SHP77 (cell line): Measurements from ENCODE around the gene TGM2.
A peak's percentile ranks its signal among the peaks of the same experiment; 100 is the strongest.

Experiments used
- DNase-seq, 2 experiments: peaks; one replicate each; lab custom pipeline; 2025; lab: John Stamatoyannopoulos, UW

TGM2 gene

GRCh38 chr20:38144598-38144973, 20.5 kb downstream of the TGM2 start:
- DNase-seq, result no peak

- peak in 1 of 2 experiments; percentile 28 for DNase-seq
Observed at GRCh38 chr20:38143646-38144554, 21.2 kb downstream of the TGM2 start.

GRCh38 chr20:38143238-38143645, 21.8 kb downstream of the TGM2 start:
- DNase-seq, result peak in 1 of 2 experiments; percentile 42

DNA sequence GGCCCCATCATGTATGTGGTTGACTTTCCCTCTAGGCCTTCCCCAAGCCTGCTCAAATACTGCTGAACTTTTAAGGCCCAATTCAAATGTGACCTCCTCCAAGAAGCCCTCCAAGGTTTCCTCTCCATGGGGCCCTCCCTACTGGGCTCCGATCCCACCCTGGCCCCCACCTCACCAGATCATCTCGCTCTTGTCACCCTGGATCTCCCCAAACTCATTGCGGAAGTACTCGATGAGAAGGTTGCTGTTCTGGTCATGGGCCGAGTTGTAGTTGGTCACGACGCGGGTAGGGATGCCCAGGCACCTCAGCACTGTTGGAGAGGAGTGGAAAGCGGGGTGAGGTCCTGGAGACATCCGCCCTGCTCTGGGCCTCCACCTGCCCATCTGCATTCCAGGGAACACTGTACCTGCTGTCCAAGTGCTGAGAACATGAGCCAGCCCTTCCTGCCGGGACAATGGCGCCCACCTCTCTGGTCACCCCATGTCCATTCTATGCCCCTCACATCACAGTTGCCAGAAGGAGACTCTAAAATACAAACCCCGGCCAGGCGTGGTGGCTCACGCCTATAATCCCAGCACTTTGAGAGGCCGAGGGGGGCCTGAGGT, 23.1 kb downstream of the TGM2 start:
- DNase-seq, result no peak

DNA sequence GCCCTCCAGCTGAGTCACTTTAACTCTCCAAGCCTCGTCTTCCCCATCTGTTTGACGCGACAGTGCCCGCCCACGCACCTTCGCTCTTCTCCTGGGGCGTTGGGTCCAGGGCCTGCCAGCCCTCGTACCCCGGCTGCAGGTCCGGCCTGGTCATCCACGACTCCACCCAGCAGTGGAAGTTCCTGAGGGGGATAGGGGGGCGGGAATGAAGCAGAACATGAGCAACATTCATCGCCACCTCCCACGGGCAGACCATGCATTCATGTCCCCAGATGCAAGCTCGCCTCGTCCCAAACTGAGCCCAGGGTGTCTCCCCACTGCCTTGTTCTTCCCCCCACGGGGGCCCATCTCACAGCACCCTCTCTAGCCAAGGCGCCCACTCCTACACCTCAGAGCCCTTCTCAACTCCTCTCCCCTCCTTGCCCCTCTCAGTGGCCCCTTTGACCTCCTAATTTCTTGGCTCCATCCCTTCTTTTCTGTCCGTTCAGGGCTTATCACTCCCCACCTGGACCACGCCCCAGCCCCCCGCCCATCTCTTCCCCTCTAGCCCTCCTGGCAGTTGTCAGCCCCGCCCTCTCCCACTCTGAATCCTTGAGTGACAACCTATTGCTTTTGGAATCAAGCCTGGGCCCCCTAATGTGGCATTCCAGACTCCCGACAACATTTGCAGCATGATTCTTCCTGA, 23.7 kb downstream of the TGM2 start:
- DNase-seq, result no peak

DNA sequence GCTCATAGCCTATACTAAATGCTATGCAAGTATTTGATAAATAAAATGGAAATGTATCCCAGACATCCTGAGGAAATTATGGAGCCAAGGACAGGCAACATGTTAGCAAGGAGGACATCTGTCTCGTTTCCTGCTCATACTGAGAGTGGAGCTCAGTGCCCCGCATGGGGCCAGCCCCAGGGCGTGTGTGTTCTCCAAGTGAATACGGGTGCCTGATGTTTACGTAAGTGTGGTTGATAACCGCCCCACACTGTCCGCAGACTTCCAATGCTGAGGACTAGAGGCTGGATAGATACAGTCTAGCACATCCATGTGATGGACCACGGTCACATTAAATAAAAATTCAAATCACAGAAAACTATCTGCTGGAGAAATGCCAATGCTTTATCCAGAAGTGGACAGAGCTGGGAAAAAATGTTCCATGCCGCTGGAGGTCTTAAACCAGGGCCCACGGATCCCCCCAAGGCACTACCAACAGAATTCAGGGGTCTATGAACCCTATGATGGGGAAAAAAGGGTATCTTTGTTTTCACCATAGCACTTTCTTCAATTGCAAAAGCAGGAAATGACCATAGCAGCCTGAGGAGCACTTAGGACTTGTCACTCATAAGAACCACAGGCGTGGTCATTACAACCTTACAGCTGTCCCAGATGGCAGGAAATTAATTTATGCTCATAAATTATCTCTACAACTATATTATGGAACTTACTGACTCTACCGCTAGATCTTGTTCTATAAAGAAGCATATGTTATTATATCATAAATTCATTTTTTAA, 24.9 kb downstream of the TGM2 start:
- peak; percentile 26 to 27 for DNase-seq

DNA sequence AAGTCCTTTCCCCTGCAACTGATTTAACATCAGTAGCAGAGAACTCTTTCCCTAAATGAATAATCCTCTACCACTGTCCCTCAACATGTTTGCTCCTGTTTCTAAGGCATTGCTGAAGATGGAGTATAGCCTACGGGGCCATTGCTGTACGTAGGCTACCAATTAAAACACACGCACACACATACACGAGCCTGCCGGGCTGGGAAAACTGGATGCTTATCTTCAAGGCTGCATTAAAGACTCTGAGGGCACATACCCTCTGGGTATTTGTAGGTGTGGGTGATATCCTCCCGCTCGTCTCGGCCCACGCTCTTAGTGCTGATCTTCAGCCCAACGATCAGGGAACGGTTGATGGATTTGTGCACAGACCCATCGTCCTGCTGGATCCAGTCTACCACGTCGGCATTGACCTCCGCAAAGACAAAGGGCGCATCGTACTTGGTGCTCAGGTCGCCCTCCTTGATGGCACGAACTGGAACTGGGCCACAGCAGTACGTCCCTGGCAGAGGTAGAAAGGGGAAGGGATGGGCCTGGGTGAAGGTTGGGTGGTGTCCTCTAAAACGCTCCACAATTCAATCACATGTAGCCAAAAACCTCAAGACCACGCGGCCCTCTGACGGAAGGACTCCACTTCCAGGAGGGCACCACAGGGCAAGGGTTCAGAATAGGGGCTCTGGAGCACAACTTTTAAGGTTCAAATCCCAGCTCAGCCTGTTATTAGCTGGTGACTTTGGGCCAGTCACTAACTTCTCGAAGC, 25.7 kb downstream of the TGM2 start:
- no peak for DNase-seq

GRCh38 chr20:38138086-38138778, 26.8 kb downstream of the TGM2 start:
- no peak for DNase-seq

- DNase-seq, result no peak
Observed at GRCh38 chr20:38137441-38138037, 27.5 kb downstream of the TGM2 start.

GRCh38 chr20:38136421-38137245, 28.4 kb downstream of the TGM2 start:
- DNase-seq, result no peak

DNA sequence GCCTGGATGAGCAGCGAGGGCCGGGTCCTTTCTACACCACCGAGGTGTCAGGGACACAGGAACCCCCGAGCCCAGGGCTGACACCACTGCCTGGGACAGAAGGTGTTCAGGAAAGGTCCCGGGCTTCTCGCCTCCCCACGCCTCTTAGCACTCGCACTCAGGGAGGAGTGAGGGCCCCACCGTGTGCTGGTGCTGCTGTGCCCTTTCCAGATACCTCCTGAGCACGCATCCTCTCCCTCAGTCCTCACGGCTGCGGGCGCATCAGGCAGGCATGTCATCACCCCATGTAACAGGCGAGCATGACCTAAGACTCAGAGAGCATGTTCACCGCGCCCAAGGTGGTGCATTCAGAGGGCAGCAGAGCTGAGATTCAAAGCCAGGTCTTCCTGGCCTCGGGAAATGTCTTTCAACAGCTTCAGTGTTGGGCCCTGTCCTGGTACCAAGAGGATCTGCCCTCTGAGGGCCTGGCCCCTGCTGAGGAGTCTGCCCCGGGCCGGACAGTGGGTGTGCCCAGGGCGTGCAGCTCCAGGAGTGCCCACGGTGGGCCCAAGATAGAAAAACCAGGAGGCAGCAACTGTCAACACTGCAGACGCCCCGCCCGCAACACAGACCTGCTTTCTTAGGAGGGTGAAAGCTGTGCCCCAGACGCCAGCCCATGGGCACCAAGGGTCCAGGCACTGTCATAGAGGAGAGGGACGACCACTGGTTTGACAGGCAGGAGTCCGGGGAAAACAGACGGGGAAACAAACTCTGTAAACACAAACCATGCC, 29.2 kb downstream of the TGM2 start:
- DNase-seq, result no peak

- DNase-seq, result no peak
Observed at GRCh38 chr20:38135271-38135650, 29.8 kb downstream of the TGM2 start.

DNA sequence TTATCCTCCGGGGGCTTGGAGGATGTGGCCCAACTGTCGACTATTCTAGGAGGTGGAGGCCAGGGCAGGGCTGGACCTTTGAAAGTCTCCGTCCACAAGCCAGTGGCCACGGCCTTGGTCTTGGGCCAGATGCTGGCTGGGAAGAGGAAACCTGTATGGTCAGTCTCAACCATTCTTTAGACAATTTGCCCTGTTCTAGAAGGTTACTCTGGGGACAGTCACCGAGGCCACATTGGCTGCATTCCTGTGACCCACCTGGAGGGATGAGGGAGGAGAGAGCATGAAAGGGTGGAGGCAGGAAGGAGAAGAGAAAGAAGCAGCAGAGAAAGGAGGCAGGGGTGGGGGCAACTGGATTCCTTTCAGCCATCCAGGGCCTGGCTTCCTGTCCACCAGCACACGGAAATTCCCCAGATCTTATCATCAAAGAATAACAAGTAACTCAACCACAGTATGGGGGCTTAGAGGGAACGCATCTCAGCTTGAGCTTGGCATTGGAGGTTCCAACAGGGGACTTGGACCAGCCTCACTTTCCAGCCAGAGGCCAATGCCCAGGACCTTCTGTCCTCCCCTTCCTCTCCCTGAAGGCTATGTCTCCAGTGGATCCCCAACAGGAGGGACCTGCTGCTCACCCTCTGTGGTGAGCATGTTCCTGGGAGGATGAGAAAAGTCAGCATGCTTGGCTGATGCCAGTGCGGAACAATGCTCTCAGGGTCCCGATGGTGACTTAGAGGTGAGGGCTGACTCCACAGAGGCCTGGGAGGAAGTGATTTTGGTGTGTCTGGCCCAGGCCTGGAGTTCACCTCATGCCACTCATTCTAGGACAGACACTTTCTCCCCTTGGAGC, 30.4 kb downstream of the TGM2 start:
- DNase-seq, result no peak

GRCh38 chr20:38133680-38134426, 31.2 kb downstream of the TGM2 start:
- no peak for DNase-seq

DNA sequence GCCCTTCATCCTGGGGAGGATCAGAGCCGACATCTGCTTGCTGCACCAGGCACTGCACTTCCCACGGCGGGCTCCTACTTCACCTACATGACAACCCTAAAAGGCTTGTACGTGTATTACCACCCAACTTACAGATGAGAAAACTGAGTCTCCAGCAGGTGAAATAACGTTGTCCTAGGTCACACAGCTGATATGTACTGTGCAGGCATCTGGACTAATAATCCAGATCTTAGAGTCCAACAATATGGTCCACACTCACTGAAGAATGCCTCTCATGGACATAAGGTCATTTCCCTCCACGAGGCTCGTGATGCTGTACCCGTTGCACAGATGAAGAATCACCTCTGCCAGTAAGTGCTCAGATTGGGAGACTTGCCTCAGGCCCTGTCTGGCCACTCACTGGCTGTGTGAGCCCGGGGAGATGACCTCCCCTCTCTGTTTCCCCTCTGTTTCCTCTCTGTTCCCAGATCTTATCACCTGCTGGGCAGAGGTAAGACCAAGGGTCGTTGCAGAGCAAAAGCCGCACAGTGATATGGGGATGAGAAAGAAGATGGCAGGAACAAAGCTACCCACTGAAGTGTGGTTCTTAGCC, 32.1 kb downstream of the TGM2 start:
- DNase-seq, result no peak

DNA sequence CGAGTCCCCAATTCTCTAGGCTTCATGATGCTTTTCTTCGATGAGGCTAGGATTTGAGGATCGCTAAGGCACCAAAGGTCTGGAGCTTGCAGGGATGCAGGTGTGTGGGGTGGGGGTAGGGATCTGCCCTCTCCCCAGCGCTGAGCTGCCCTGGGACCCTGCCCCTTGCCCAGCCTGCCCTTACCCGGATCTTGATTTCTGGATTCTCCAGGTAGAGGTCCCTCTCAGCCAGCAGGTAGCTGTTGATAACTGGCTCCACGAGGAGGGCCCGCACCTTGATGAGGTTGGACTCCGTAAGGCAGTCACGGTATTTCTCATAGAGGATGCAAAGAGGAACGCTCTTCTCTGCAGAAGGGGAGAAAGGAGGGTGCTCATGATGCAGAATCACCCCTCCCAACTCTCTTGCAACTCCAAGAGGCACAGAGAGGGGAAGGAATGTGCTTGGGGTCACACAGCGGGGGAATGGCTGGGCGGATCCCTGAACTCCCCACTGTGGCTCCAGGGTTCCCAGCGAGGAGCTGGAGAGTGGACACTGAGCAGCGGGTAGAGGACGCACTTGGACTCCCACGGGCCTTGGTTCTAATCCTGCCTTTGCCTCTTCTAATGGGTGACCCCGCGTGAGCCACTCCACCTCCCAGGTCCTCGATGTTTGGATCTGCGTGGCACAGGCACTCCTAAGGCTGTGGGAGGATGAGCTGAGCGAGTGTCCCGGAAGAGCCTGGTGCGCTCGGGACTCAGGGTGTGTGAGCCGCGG, 32.7 kb downstream of the TGM2 start:
- DNase-seq, result no peak
